IMR-90 (cell line): ENCODE measurements around the gene AGAP2. TPM values are rescaled to one million over a fixed set of nuclear protein-coding genes. Genes with fewer than 3 reads are reported as not detected.

Experiments used
- ATAC-seq: fragments of 200-7000 bp; cut with Tn5 transposase; 2 replicates; pipeline ENCODE4 v1.9.1; 2020; ENCODE audit warnings: low read depth, mild to moderate bottlenecking, moderate library complexity
- BruUV-seq: library from RNA; stranded (reverse); fragments of 400-500 nt; replicated peaks from 2 replicates; lab custom pipeline; 2021; lab: Mats Ljungman, UMichigan
- CTCF ChIA-PET: fragments of 300-600 bp; formaldehyde crosslinking; extraction: SDS; loops from one replicate; lab custom pipeline; 2021; ENCODE audit warnings: antibody characterized with exemption; lab: Yijun Ruan, JAX
- POLR2A ChIA-PET: fragments of 300-600 bp; sonication (Branson Sonifier 250); formaldehyde crosslinking; loops from one replicate; lab custom pipeline; 2022; ENCODE audit warnings: antibody characterized with exemption; ENCODE audit not compliant: unreplicated experiment; lab: Charles Lee
- DNase-seq: peaks from one replicate; pipeline ENCODE4 v3.0.0; 2013
- H2AFZ ChIP-seq: replicated peaks from 2 replicates; pipeline ENCODE3; 2013; ENCODE audit warnings: low read length, mild to moderate bottlenecking; ENCODE audit not compliant: poor library complexity
- H2AK5ac ChIP-seq: 2 replicates; pipeline ENCODE4 v1.6.1; 2013; ENCODE audit warnings: low read depth, low read length, inconsistent platforms
- H2AK9ac ChIP-seq: replicated peaks from 2 replicates; pipeline ENCODE3; 2013; ENCODE audit warnings: mild to moderate bottlenecking, low read depth, low read length, moderate library complexity; ENCODE audit not compliant: poor library complexity
- H2BK120ac ChIP-seq: 2 replicates; pipeline ENCODE4 v1.6.1; 2013; ENCODE audit warnings: low read depth, low read length, inconsistent platforms
- H2BK15ac ChIP-seq: 3 replicates; pipeline ENCODE4 v1.6.1; 2013; ENCODE audit warnings: low read depth, low read length, inconsistent platforms
- H2BK20ac ChIP-seq: 2 replicates; pipeline ENCODE4 v1.6.1; 2013; ENCODE audit warnings: low read depth, mild to moderate bottlenecking, inconsistent platforms, low read length, moderate library complexity
- H2BK5ac ChIP-seq: 2 replicates; pipeline ENCODE4 v1.6.1; 2013; ENCODE audit warnings: mild to moderate bottlenecking, low read depth, low read length, inconsistent platforms; ENCODE audit not compliant: poor library complexity, severe bottlenecking
- H3K14ac ChIP-seq: replicated peaks from 2 replicates; pipeline ENCODE4 v1.6.1; 2013; ENCODE audit warnings: low read depth, low read length, inconsistent platforms
- H3K18ac ChIP-seq: 2 replicates; pipeline ENCODE4 v1.6.1; 2013; ENCODE audit warnings: low read depth, low read length, control low read depth
- H3K23ac ChIP-seq: 2 replicates; pipeline ENCODE4 v1.6.1; 2013; ENCODE audit warnings: low read depth, low read length, inconsistent platforms
- H3K27ac ChIP-seq: 2 replicates; pipeline ENCODE4 v1.5.1; 2013; ENCODE audit warnings: mild to moderate bottlenecking, control low read depth, low read length; ENCODE audit not compliant: insufficient read depth
- H3K27me3 ChIP-seq: 2 replicates; pipeline ENCODE4 v1.6.1; 2013; ENCODE audit warnings: low read length; ENCODE audit not compliant: control insufficient read depth, insufficient read depth
- H3K36me3 ChIP-seq: 2 replicates; pipeline ENCODE4 v1.6.1; 2013; ENCODE audit warnings: low read length, mixed read lengths; ENCODE audit not compliant: control insufficient read depth, insufficient read depth
- H3K4ac ChIP-seq: 2 replicates; pipeline ENCODE4 v1.6.1; 2013; ENCODE audit warnings: low read depth, low read length, inconsistent platforms
- H3K4me1 ChIP-seq: 2 replicates; pipeline ENCODE4 v1.6.1; 2013; ENCODE audit warnings: low read length, mixed read lengths; ENCODE audit not compliant: control insufficient read depth, insufficient read depth
- H3K4me2 ChIP-seq: 2 replicates; pipeline ENCODE4 v1.6.1; 2013; ENCODE audit warnings: low read depth, mild to moderate bottlenecking, control low read depth, low read length, moderate library complexity
- H3K4me3 ChIP-seq: 2 replicates; pipeline ENCODE4 v1.5.1; 2013; ENCODE audit warnings: low read depth, mild to moderate bottlenecking, control low read depth, low read length, moderate library complexity; ENCODE audit not compliant: insufficient read depth
- H3K56ac ChIP-seq: 2 replicates; pipeline ENCODE4 v1.6.1; 2013; ENCODE audit warnings: low read length, inconsistent platforms; ENCODE audit not compliant: insufficient read depth; ENCODE audit errors: extremely low read depth
- H3K79me1 ChIP-seq, 2 experiments: 2 replicates each; pipeline ENCODE4 v1.6.1; 2013; ENCODE audit warnings: low read length in 2 of 2, inconsistent platforms in 1 of 2, low read depth in 1 of 2
- H3K9ac ChIP-seq: 2 replicates; pipeline ENCODE4 v1.6.1; 2013; ENCODE audit warnings: low read depth, low read length, control low read depth
- H3K9me1 ChIP-seq: 2 replicates; pipeline ENCODE4 v1.6.1; 2013; ENCODE audit warnings: low read length, inconsistent platforms; ENCODE audit not compliant: insufficient read depth
- H3K9me3 ChIP-seq: 2 replicates; pipeline ENCODE4 v1.6.1; 2013; ENCODE audit warnings: low read length; ENCODE audit not compliant: control insufficient read depth, insufficient read depth
- H4K20me1 ChIP-seq: 2 replicates; pipeline ENCODE4 v1.6.1; 2013; ENCODE audit warnings: low read length, inconsistent platforms; ENCODE audit not compliant: insufficient read depth
- H4K5ac ChIP-seq: 2 replicates; pipeline ENCODE4 v1.6.1; 2013; ENCODE audit warnings: mild to moderate bottlenecking, low read depth, low read length, control low read depth
- H4K8ac ChIP-seq, 2 experiments: 2 replicates each; pipeline ENCODE4 v1.6.1; 2013; ENCODE audit warnings: low read depth in 2 of 2, low read length in 2 of 2, control low read depth in 1 of 2, inconsistent platforms in 1 of 2
- H4K91ac ChIP-seq: 2 replicates; pipeline ENCODE4 v1.6.1; 2013; ENCODE audit warnings: low read depth, low read length, inconsistent platforms; ENCODE audit not compliant: insufficient read depth
- CEBPB ChIP-seq: IDR thresholded peaks from 2 replicates; pipeline ENCODE4 v1.6.1; 2012; ENCODE audit warnings: low read depth, low read length, improper control_type of control experiment
- CHD1 ChIP-seq: IDR thresholded peaks from 2 replicates; pipeline ENCODE4 v1.6.1; 2012; ENCODE audit warnings: low read depth, low read length, improper control_type of control experiment
- FOS ChIP-seq: fragments of 150-350 bp; IDR thresholded peaks from 2 replicates; pipeline ENCODE4 v1.6.1; 2016; ENCODE audit warnings: low read depth, low read length
- MAZ ChIP-seq: IDR thresholded peaks from 2 replicates; pipeline ENCODE4 v1.6.1; 2012; ENCODE audit warnings: low read depth, mild to moderate bottlenecking, low read length, improper control_type of control experiment, moderate library complexity, borderline replicate concordance
- POLR2A ChIP-seq: IDR thresholded peaks from 2 replicates; pipeline ENCODE4 v1.6.1; 2012; ENCODE audit warnings: mild to moderate bottlenecking, low read depth, low read length
- RAD21 ChIP-seq: IDR thresholded peaks from 2 replicates; pipeline ENCODE4 v1.6.1; 2012; ENCODE audit warnings: low read length, improper control_type of control experiment
- RCOR1 ChIP-seq: IDR thresholded peaks from 2 replicates; pipeline ENCODE4 v1.6.1; 2012; ENCODE audit warnings: mild to moderate bottlenecking, low read length, improper control_type of control experiment; ENCODE audit not compliant: insufficient replicate concordance
- RFX5 ChIP-seq: IDR thresholded peaks from 2 replicates; pipeline ENCODE4 v1.8.0; 2012; ENCODE audit warnings: low read depth, mild to moderate bottlenecking, low read length, moderate library complexity
- SMC3 ChIP-seq: fragments of 150-350 bp; IDR thresholded peaks from 2 replicates; pipeline ENCODE4 v1.6.1; 2016; ENCODE audit warnings: low read depth, mild to moderate bottlenecking, antibody characterized with exemption, low read length, moderate library complexity
- WGBS, 2 experiments: methylation state at CpG; one replicate each; pipeline versions ENCODE4 v1.1.5 to v1.1.7; 2013; ENCODE audit warnings: missing lambda C conversion rate in 2 of 2; ENCODE audit not compliant: insufficient read length in 1 of 2; ENCODE audit errors: extremely low coverage in 2 of 2; 5-methylcytosine and 5-hydroxymethylcytosine counted together
- dilution Hi-C: fragments of 300-500 bp; cut with HindIII; formaldehyde crosslinking; loops from one replicate; pipeline ENCODE4 v1.14.3; 2018; ENCODE audit warnings: low sequenced_read_pairs; ENCODE audit not compliant: unreplicated experiment
- in situ Hi-C: fragments of 300-500 bp; cut with MboI; formaldehyde crosslinking; loops from 3 replicates; pipeline ENCODE4 v1.14.3; 2019; ENCODE audit warnings: low sequenced_read_pairs, inconsistent platforms, mixed read lengths
- intact Hi-C: fragments of 100-400 bp; cut with micrococcal nuclease; formaldehyde crosslinking; loops from 2 replicates; pipeline ENCODE4 v1.10.0; 2022
- polyA plus RNA-seq, 3 experiments: library from polyadenylated mRNA; depleted of rRNA; stranded (reverse); fragments of >200 nt; gene quantifications; 2 replicates each; pipeline ENCODE4 v1.2.3, GENCODE V29; 2012; ENCODE audit warnings: low replicate concordance in 1 of 3
- total RNA-seq: library from RNA; depleted of rRNA; stranded (reverse); fragments of >200 nt; gene quantifications from 2 replicates; pipeline ENCODE4 v1.2.3, GENCODE V29; 2012
- TF ChIP-seq, protein P1 (sequence below): fragments of 150-350 bp; IDR thresholded peaks from 2 replicates; pipeline ENCODE4 v1.6.1; 2017; ENCODE audit warnings: mild to moderate bottlenecking, antibody characterized with exemption, low read length, low read depth

AGAP2 gene
- total and polyA plus RNA-seq, 2 of the 4 experiments (the other 2 are of a cell fraction), result 0.03 to 0.18 TPM

DNA sequence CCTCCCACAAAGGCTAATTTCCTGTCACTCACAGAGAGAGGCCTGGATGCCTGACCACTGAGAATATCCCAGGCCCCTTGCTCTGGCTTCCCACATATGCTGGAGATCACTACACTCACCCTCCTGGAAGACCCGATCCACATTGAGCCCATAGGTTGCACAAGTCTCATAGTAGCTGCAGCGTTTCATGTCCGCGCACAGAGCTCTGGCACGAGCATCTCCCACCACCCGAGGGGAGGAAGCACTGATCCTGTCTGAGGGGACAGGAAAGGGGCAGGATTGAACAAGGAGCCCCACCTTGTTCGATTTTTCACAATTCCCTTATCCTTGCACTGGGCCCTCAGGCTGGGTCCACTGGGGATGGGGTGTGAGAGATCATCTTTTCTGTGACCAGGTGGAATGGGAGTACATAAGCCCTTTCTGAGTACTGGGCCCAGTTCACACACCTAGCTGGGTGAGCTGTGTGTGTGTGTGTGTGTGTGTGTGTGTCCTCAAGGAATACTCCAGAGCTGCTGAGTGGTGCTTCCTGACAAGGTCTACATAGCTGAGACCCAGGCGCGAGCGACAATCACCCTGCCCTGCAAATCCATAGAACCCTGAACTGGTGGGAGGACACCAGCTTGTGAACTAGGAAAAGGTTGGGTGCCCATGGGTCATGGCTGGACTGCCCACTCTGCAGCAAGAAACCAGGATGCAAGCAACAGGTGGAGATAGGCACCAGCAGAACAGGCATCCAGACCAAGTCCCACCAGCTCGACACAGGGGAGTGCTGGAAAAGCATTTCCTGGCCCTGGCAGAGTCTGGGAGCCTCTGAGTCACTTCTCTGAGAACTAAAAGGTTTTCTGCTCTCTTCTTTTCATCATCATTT is 5.6 kb downstream of the AGAP2 start:
- intact Hi-C loops, result no loop called here
- Histone ChIP-seq H3K27ac (no peak overlapping the region), H3K4me1 (0 out of 2 replicates have a peak, but pooled peaks cover 3% of the 10 kb centered on the region), H3K36me3 (no peaks in the 10 kb centered on the region), H4K91ac (no peak overlapping the region), H3K9ac (no peak overlapping the region), H3K4me2 (no peak overlapping the region), H3K9me3 (no peaks in the 10 kb centered on the region), H3K4me3 (no peak overlapping the region), H3K18ac (no peak overlapping the region), H2AK5ac (no peak overlapping the region), H2BK15ac (no peak overlapping the region), H4K5ac (no peak overlapping the region), H4K8ac (no peak overlapping the region), H2BK120ac (no peak overlapping the region), H3K4ac (no peak overlapping the region), H2AK9ac (peak overlapping the region; percentile 28), H3K9me1 (no peaks in the 10 kb centered on the region), H3K56ac (no peak overlapping the region), H2BK20ac (no peak overlapping the region), H2AFZ (no peak overlapping the region), H3K23ac (no peak overlapping the region), H3K79me1 (no peaks in the 10 kb centered on the region), H2BK5ac (no peak overlapping the region), H3K27me3 (peaks cover 68% of the 10 kb centered on the region), H3K14ac (no peak overlapping the region), H4K20me1 (0 out of 2 replicates have a peak, but pooled peaks cover 10% of the 10 kb centered on the region)
- ATAC-seq (no peak), DNase-seq (peak; percentile 14)
- 100% methylated on average over 3 of the region's 11 CpGs; no CpG with 5 or more reads in 1 of the 2 experiments for WGBS, 2 experiments
- dilution Hi-C loops, result no loop called here
- no TSS peak for BruUV-seq
- TF ChIP-seq CHD1 (no peak), RCOR1 (no peak), SMC3 (no peak), CEBPB (no peak), FOS (no peak), MAZ (no peak), RAD21 (no peak), RFX5 (no peak), POLR2A (no peak)
- TF ChIP-seq, protein P1, sequence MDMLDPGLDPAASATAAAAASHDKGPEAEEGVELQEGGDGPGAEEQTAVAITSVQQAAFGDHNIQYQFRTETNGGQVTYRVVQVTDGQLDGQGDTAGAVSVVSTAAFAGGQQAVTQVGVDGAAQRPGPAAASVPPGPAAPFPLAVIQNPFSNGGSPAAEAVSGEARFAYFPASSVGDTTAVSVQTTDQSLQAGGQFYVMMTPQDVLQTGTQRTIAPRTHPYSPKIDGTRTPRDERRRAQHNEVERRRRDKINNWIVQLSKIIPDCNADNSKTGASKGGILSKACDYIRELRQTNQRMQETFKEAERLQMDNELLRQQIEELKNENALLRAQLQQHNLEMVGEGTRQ, result no peak
- in situ Hi-C loops, result loop anchor here (10.0 kb wide), 1 partner anchor 148 kb away; no protein-coding TSS in a partner anchor
- POLR2A ChIA-PET, result no interaction called here
- CTCF ChIA-PET, result no interaction called here
